ENCODE measurements around the gene IL10RB. TPM values are rescaled to one million over a fixed set of nuclear protein-coding genes. Genes with fewer than 3 reads are reported as not detected.

The IL10RB gene
- total RNA-seq, 1 donor from 2014 or later, result 6.8 TPM

DNA sequence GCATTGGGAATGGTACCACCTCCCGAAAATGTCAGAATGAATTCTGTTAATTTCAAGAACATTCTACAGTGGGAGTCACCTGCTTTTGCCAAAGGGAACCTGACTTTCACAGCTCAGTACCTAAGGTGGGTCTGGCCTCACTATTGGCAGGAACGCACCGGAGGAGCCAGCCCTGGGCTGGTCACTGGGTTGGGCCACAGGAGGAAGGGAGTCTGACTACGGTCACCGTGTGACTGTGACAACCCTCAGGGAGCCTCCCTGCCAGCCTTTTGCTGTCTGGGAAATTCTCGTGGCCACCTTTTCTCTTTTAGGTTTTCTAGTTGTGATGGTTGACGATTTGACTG lies 2.2 kb downstream of the IL10RB start:
- Histone ChIP-seq H3K27me3 (ENCODE audit: low read depth) (no peaks in the 10 kb centered on the region), H3K9me3 (replicated peaks) (no peaks in the 10 kb centered on the region), H3K4me1 (peaks cover 31% of the 10 kb centered on the region), H3K36me3 (peaks cover 26% of the 10 kb centered on the region), H3K4me3 (no peak overlapping the region), H3K27ac (replicated peaks) (no peak overlapping the region)
- TF ChIP-seq, protein P1, sequence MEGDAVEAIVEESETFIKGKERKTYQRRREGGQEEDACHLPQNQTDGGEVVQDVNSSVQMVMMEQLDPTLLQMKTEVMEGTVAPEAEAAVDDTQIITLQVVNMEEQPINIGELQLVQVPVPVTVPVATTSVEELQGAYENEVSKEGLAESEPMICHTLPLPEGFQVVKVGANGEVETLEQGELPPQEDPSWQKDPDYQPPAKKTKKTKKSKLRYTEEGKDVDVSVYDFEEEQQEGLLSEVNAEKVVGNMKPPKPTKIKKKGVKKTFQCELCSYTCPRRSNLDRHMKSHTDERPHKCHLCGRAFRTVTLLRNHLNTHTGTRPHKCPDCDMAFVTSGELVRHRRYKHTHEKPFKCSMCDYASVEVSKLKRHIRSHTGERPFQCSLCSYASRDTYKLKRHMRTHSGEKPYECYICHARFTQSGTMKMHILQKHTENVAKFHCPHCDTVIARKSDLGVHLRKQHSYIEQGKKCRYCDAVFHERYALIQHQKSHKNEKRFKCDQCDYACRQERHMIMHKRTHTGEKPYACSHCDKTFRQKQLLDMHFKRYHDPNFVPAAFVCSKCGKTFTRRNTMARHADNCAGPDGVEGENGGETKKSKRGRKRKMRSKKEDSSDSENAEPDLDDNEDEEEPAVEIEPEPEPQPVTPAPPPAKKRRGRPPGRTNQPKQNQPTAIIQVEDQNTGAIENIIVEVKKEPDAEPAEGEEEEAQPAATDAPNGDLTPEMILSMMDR (IDR thresholded peaks at IDR 0.05; ENCODE audit: borderline replicate concordance), result no peak
- DNase-seq, result no peak
- intact Hi-C loops (cut with micrococcal nuclease), result no loop called here

DNA sequence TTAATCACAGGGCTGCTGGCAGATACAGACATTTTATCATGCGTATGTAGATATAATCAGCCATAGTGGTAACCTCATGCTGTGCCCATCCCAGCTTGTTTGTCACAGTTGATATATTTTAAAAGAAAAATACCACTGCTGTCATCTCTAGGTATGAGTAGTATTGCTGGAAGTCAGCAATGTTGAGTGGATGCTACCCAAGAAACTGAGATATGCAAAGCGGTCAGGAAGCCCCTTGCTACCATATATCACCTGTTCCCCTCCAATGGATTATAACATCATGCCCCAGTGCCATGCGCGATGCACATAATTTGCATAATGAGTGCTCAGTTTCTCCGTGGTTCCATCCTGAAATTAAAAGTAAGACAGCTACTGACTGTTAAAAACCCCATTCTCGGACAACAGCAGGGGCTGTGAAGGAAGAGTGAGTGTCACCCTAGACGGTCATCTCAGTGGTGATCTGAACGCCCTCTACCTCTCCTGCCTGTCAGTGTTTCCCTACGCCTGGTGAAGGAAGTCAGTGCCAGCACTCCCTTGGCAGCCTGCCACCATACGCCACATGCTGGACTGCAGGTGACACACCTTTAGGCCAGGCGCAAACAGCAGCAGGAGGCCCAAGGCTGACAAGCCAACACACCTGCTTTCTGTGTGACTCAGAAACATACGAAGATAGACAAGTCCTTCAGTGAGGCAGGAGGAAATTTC lies 2.7 kb downstream of the IL10RB start:
- TF ChIP-seq, protein P1 (IDR thresholded peaks at IDR 0.05; ENCODE audit: borderline replicate concordance), result no peak
- DNase-seq, result no peak
- intact Hi-C loops (cut with micrococcal nuclease), result no loop called here
- H3K27ac ChIP-seq (replicated peaks), result no peak overlapping the region
- peaks cover 31% of the 10 kb centered on the region for H3K4me1 ChIP-seq
- H3K27me3 ChIP-seq (ENCODE audit: low read depth), result no peaks in the 10 kb centered on the region
- H3K4me3 ChIP-seq, result no peak overlapping the region
- no peaks in the 10 kb centered on the region for H3K9me3 ChIP-seq (replicated peaks)
- H3K36me3 ChIP-seq, result peaks cover 26% of the 10 kb centered on the region

DNA sequence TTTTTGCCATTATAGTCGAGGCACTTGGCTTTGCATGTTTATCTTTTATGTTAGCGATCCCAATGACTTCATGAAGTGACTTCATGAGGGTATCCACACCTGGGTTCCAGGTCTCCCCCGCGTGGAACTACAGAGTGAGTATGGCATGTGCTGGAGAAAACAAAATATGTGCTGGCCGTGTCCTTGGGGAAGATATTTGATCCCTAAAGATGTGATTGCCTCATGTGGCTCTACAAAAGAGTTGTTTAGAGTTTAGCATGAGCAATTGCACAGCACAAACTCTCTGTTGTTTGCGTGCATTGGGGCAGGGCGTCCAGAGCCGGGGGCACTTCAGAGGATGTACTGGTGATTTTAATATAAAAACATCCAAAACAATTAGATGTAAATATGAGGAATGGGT lies 4.8 kb downstream of the IL10RB start:
- Histone ChIP-seq H3K4me1 (peaks cover 23% of the 10 kb centered on the region), H3K27ac (replicated peaks) (no peak overlapping the region), H3K27me3 (ENCODE audit: low read depth) (no peaks in the 10 kb centered on the region), H3K4me3 (no peak overlapping the region), H3K9me3 (replicated peaks) (no peaks in the 10 kb centered on the region), H3K36me3 (peaks cover 40% of the 10 kb centered on the region)
- intact Hi-C loops (cut with micrococcal nuclease), result no loop called here
- no peak for DNase-seq
- TF ChIP-seq, protein P1 (IDR thresholded peaks at IDR 0.05; ENCODE audit: borderline replicate concordance), result no peak

DNA sequence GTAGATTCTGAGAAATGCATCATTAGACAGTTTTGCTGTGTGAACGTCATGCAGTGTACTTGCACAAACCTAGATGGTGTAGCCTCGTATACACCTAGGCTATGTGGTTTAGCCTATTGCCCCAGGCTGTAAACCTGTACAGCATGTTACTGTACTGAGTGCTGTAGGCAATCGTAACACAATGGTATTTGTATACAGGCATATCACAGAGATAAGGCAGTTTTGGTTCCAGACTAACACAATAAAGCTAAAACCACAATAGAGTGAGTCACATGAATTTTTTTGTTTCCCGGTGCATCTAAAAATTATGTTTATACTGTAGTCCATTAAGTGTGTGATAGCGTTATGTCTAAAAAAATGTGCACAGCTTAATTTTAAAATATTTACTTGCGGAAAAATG lies 6.9 kb downstream of the IL10RB start:
- H3K4me3 ChIP-seq, result no peak overlapping the region
- no peaks in the 10 kb centered on the region for H3K27me3 ChIP-seq (ENCODE audit: low read depth)
- no peaks in the 10 kb centered on the region for H3K9me3 ChIP-seq (replicated peaks)
- no peak overlapping the region for H3K27ac ChIP-seq (replicated peaks)
- TF ChIP-seq, protein P1 (IDR thresholded peaks at IDR 0.05; ENCODE audit: borderline replicate concordance), result no peak
- intact Hi-C loops (cut with micrococcal nuclease), result no loop called here
- H3K4me1 ChIP-seq, result peaks cover 5% of the 10 kb centered on the region
- DNase-seq, result no peak
- peaks cover 48% of the 10 kb centered on the region for H3K36me3 ChIP-seq

DNA sequence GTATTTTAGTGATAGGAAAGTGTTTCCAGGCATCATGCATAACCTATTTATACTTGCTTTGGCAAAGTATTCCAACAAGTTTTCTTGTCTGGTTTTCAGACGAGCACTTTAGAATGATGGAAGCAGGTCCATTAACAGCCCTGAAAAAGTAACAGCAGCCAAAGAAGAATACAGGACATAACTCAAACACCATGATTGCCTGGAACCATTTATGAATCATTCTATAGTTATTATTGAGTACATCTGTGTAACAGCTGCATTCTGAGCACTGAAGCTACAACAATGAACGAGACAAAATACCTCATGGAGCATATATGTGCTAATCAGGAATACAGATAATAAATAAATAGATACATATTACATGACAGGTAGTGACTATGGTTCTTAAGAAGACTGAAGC lies 12.6 kb downstream of the IL10RB start:
- Histone ChIP-seq H3K4me1 (no peaks in the 10 kb centered on the region), H3K36me3 (peaks cover 81% of the 10 kb centered on the region)
- intact Hi-C loops (cut with micrococcal nuclease), result no loop called here

More for the DNA sequence above, 12.6 kb downstream of the IL10RB start:
- TF ChIP-seq, protein P1 (IDR thresholded peaks at IDR 0.05; ENCODE audit: borderline replicate concordance), result no peak
- no peaks in the 10 kb centered on the region for H3K27me3 ChIP-seq (ENCODE audit: low read depth)
- no peak overlapping the region for H3K4me3 ChIP-seq
- DNase-seq, result no peak
- no peak overlapping the region for H3K27ac ChIP-seq (replicated peaks)
- H3K9me3 ChIP-seq (replicated peaks), result peaks cover 10% of the 10 kb centered on the region

Measured in left ventricle myocardium inferior (tissue), 1 donor.